HG03571 (cell line): ENCODE measurements around the gene FAM149A.

Source experiments
- ATAC-seq: cut with Tn5 transposase; IDR thresholded peaks from one replicate; pipeline ENCODE4 v1.9.1; 2021; ENCODE audit not compliant: unreplicated experiment

FAM149A gene

DNA sequence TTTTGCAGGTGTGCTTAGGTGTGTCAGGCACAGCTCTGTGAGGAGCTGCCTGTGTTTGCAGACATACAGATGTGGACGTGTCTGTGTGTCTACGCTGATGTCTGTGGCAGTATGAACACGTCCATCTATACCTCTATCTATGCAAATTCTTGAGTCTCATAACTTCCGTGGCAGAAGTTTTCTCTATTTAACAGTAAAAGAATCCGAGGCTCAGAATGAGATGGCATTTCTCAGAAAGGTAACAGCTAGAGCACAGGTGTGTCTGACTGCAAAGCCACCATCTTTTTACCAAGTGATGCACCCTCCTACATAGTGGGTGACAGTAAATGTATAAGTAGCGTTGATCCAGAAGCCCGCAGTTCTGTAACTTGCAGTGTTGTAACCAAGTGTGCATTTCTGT, 47.0 kb downstream of the FAM149A start:
- no peak for ATAC-seq

DNA sequence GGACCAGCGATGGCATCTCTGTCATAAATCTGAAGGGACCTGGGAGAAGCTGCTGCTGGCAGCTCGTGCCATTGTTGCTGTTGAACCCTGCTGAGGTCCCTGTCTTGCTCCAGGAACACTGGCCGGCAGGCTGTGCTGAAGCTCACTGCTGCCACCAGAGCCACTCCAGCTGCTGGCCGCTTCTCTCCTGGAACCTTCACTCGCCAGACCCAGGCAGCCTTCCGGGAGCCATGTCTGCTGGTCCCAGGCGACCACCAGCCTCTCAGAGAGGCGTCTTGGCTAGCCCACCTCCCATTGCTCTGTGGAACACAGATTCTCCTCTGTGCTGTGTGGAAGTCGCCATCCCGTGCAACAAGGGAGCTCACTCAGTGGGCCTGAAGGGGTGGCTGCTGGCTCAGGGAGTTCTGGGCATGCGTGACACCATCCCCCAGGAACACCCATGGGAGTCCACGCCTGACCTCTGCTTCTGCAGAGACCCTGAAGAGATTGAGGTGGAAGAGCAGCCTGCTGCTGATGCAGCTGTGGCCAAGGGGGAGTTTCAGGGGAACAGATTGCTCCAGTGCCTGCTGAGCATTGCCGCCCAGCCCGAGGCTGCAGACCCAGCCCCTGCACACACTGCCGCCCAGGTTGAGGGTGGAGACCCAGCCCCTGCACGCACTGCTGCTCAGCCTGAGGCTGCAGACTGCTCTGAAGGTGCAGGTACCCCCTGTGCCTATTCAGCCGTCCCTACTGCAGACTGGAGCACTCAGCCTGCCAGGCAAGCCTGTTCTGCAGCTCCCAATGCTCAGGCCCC, 53.7 kb downstream of the FAM149A start:
- no peak for ATAC-seq

GRCh38 chr4:186158966-186159365, 54.5 kb downstream of the FAM149A start:
- no peak for ATAC-seq

DNA sequence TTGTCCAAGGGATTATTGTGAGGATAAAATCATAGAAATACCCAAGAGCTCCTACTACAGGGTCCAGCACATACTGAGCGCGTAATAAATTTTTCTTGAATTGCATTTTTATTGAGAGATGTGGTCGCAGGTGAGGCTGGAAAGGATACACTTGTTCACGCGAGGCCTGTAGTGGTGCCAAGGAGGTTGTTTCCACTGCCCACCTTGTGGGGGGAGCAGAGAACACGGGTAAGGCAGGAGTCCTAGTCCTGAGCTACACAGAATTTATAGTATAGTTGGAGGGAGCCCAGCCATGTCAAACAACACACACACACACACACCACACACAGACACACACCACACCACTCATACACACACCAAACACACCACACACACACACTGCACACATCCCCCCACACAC, 55.1 kb downstream of the FAM149A start:
- no peak for ATAC-seq

DNA sequence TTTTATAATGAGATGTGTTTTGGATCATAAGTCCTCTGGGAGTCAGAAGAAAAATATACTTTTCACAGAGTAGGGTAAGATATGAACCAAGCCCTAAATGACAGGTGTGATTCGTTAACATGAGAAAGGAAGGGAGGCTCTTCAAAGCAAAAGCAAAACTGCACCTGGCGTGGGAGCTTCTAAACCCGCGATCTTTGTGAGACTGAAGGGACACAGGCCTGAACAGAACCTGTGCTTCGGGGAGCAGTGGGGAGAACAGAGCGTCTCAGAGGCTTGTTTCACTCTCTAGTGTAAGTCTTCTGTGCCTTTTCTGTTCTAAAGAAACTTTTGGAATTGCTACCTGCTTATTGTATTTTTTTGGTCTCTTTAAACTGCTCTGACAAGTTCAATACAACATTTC, 56.6 kb downstream of the FAM149A start:
- peak; percentile 94 for ATAC-seq

GRCh38 chr4:186166852-186167512, 62.5 kb downstream of the FAM149A start:
- ATAC-seq, result no peak

DNA sequence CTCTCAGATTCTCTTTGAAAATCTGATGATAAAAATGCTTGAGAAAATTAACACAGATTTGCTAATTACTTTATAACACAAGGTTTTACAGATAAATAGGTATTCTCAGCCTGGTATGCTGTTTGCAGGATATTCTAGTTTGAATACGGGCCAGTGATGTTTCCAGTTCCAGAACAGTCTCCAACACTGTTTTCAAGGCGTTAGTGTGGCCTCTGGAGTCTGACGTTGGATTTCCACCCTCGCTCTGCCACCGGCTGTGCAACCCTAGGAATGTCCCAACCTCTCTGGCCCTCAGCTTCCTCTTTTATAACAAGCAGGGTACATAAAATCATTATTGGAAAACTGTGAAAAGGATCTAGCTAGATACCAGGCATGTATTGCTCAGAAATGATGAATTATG, 63.1 kb downstream of the FAM149A start:
- no peak for ATAC-seq

DNA sequence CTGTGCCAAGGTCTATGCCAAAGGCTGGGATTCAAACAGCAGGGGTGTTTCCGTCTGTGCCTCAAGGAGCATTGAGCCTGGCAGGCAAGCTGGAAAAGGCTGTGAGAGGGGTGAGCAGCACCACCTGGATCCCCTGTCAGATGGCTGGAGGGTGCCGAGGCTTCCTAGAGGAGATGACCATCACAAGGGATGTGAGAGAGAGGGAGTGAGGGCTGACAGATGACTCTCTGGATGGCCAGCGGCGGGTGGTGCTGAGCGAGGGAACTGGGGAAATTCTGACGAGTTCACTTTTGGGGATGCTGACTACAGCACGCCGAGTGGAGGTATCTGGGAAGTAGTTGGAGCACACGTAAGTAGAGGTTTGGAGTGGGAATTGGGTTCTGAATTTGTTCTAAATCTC, 64.2 kb downstream of the FAM149A start:
- ATAC-seq, result no peak

DNA sequence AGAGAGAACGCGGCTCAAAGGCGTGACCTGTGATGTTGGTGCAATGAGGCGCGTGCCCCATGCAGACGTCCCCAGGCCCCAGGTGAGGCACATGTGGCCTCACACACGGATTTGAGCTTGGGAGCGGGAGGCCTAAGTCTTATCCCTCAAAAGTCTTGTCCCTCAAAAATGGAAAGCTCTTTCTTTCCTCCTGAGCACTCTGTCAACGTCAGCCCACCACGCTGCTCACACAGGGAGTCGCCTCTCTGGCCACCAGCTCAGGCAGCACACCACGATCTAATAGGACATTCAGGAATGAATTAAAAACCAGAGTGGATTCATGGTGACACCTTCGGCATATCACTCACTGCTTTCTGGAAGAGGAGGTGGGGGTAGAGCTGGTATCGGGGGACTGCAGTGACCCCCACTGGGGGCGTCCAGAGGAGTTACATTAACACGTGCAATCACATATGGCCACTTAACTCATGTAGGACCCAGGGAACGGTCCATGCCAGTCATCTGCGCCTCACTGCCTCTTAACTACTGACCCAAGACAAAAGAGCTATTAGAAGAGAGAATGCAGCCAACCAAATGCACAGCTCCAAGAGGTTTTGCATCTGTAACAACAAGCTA, 64.9 kb downstream of the FAM149A start:
- ATAC-seq, result no peak

DNA sequence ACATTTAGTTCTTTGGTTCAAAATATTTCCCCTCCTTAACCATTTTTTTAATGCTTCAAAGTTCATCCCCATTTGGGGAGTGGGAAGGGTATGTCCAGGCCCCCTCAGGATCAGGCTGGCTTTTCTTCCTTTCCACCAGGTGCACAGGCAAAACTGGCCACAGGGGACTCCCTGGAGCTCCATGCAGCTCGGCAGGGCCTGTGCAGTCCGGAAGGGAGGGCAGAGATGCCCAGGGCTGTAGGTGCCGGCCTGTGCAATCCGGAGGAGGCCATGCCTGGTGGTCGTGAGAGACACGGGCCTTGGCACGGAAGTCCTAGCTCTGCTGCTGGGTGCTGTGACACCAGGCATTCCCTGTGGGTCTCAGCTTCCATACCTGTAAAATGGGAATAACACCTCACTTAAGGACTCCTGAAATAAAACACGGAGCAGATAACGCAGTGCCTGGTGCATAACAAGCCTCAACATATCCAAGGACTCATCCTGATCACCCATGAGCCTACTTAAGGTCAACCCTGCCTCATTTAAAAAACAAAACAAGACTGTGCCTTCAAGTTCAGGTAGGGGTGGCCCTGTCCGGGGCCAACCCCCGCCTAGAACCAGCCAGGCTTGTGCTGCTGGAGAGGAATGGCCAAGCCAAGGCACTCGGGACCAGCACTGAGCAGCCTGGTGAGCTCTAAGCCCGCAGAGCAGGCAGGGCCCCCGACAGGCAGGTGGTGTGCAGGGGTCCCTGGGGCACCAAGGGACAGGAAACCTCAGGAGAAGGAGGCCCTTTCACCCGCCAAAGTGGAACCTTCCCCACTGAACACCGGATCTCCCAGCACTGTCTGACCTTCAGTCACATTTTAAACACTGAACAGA, 65.7 kb downstream of the FAM149A start:
- ATAC-seq, result no peak

DNA sequence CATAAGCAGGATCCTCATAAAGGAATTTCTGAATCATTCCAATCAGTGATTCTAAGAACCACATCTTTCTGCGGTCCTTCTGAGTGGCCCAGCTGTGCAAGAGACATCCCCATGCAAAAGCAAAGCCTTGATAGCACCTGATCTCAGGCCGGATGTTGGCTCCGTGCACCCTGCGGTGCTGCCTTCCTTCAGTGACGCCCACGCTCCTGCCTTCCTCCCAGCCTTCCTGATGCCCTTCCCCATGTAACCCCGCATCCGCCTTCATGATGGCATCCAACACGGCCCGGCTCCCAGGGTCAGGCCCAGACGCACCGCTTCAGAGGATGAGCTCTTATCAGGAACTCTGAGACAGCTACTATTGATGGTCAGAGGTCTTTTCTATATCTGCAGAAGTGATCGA, 66.5 kb downstream of the FAM149A start:
- ATAC-seq, result no peak

DNA sequence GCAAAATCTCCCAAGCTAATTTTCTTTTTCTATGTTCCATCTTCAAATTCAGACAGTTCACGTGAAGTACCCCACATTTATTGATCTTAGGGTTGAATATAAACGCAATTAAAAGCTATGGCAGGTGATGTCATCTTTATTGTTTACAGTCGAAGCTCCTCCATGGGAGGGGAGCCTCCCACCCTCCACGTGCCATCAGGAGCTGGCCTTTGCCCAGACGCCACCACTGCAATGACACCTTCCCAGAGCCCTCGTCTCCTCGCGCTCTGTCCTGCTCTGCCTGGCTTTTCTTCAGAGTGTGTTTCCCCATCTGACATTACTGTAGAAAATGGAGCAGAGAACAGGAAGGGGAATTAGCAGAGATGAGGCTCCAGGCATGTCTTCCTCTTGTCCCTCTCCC, 68.0 kb downstream of the FAM149A start:
- ATAC-seq, result no peak

DNA sequence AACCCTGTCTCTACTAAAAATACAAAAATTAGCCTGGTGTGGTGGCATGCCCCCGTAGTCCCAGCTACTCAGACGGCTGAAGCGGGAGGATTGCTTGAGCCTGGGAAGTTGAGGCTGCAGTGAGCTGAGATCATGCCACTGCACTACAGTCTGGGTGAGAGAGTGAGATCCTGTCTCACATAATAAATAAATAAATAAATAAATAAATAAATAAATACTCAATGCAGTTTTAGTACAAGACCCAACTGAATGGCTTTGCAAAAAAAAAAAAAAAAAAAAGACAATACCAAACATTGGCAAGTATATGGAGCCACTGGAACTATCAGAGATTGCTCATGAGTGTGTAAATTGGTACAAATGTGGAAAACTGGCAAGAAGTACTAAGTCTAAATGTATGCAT, 83.6 kb downstream of the FAM149A start:
- no peak for ATAC-seq

DNA sequence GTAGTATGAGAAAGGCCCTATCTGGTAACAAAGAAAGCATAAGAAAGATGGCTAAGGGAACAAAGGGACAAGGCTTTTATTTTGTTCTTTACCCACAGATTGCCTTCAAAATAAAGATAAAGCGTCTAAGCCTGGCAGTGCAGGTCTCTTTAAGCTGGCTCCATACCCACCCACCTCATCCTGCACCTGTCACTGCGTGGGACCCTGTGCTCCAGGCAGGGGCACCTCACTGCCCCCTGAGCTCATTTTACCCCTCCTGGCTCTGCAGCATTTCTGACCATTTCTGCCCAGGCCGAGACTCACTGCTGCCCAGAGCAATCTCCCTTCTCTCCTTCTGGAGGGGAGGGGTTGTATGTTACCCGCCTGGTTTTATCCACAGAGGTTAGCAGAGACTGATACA, 85.2 kb downstream of the FAM149A start:
- no peak for ATAC-seq

- peak; percentile 29 for ATAC-seq
Measured at GRCh38 chr4:186190581-186191199, 86.2 kb downstream of the FAM149A start.

- ATAC-seq, result peak; percentile 85
Measured at GRCh38 chr4:186191200-186192065, 86.9 kb downstream of the FAM149A start, which contains the start of gene CYP4V2. TSS of gene CYP4V2 (plus strand) at chr4:186191567. CDS start at chr4:186191824, 257 bp downstream.

GRCh38 chr4:186192066-186192612, 87.6 kb downstream of the FAM149A start:
- no peak for ATAC-seq

DNA sequence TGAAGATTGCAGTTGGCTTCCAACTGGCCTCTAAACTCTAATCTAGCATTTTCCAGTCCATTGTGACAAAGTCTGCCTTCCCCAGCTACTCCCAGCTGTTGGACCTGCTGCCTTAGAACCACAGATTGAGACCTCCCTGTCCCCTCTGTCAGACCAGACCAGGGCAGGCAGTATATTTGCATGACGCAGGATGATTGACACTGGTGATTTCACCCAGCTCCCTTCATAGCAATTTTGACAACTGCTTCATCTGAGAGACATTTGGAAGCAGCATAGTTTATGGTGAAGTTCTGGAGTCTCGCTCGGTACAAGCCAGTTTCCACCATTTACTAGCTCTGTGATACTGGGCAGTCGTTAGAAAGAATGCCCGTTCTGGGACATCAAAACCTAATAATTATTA, 89.3 kb downstream of the FAM149A start:
- ATAC-seq, result no peak

- no peak for ATAC-seq
Measured at GRCh38 chr4:186196063-186196462, 91.6 kb downstream of the FAM149A start.
